GM23338 (cell line): ENCODE measurements around the gene OR4D1. TPM values are rescaled to one million over a fixed set of nuclear protein-coding genes. Genes with fewer than 3 reads are reported as not detected.

Experiments used
- ATAC-seq: fragments of 200-7000 bp; cut with Tn5 transposase; 3 replicates; pipeline ENCODE4 v1.9.1; 2020
- DNase-seq: peaks from one replicate; pipeline ENCODE4 v3.0.0-alpha.2; 2015; ENCODE audit warnings: low spot score
- H2AFZ ChIP-seq: fragments of 200-600 bp; sonication (generic); 2 replicates; pipeline ENCODE4 v1.8.0; 2016; ENCODE audit warnings: antibody characterized with exemption, mild to moderate bottlenecking, moderate library complexity
- H3F3A ChIP-seq: fragments of 200-600 bp; sonication (generic); replicated peaks from 2 replicates; pipeline ENCODE4 v1.8.0; 2017; ENCODE audit warnings: antibody characterized with exemption, mixed run types, low read depth
- H3K27ac ChIP-seq: fragments of 200-600 bp; sonication (generic); 2 replicates; pipeline ENCODE4 v1.6.1; 2016; ENCODE audit warnings: low read depth
- H3K27me3 ChIP-seq: fragments of 200-600 bp; sonication (generic); 2 replicates; pipeline ENCODE4 v1.8.0; 2016; ENCODE audit warnings: mild to moderate bottlenecking, mixed run types, moderate library complexity; ENCODE audit not compliant: insufficient read depth
- H3K36me3 ChIP-seq: fragments of 200-600 bp; sonication (generic); 2 replicates; pipeline ENCODE4 v1.8.0; 2016; ENCODE audit warnings: mild to moderate bottlenecking; ENCODE audit not compliant: insufficient read depth
- H3K4me1 ChIP-seq: fragments of 200-600 bp; sonication (generic); 2 replicates; pipeline ENCODE4 v1.8.0; 2016; ENCODE audit warnings: mild to moderate bottlenecking, moderate library complexity; ENCODE audit not compliant: insufficient read depth
- H3K4me2 ChIP-seq: fragments of 200-600 bp; sonication (generic); 2 replicates; pipeline ENCODE4 v1.7.1; 2017; ENCODE audit warnings: mixed run types
- H3K4me3 ChIP-seq: fragments of 200-600 bp; sonication (generic); 2 replicates; pipeline ENCODE4 v1.6.1; 2016; ENCODE audit warnings: mixed run types
- H3K79me2 ChIP-seq: fragments of 200-600 bp; sonication (generic); replicated peaks from 2 replicates; pipeline ENCODE4 v1.8.0; 2017; ENCODE audit warnings: mild to moderate bottlenecking; ENCODE audit not compliant: insufficient read depth
- H3K9me2 ChIP-seq: fragments of 200-600 bp; sonication (generic); 2 replicates; pipeline ENCODE4 v1.8.0; 2017; ENCODE audit not compliant: insufficient read depth
- H4K20me1 ChIP-seq: fragments of 200-600 bp; sonication (generic); replicated peaks from 2 replicates; pipeline ENCODE4 v1.8.0; 2017; ENCODE audit warnings: mild to moderate bottlenecking; ENCODE audit not compliant: insufficient read depth
- H3K27ac Mint-ChIP-seq: 2 replicates; pipeline ENCODE4 v1.8.0; 2020; ENCODE audit warnings: inconsistent platforms, mild to moderate bottlenecking, moderate library complexity, mixed read lengths
- H3K27me3 Mint-ChIP-seq: 3 replicates; pipeline ENCODE4 v1.8.0; 2022; ENCODE audit warnings: low read depth, mild to moderate bottlenecking, moderate library complexity, mixed read lengths, inconsistent platforms; ENCODE audit not compliant: insufficient read depth, poor library complexity
- H3K36me3 Mint-ChIP-seq: 3 replicates; pipeline ENCODE4 v1.8.0; 2021; ENCODE audit warnings: low read depth, mild to moderate bottlenecking, inconsistent platforms, moderate library complexity, mixed read lengths
- H3K4me1 Mint-ChIP-seq: 3 replicates; pipeline ENCODE4 v1.8.0; 2020; ENCODE audit warnings: mild to moderate bottlenecking, inconsistent platforms, mixed read lengths
- H3K4me3 Mint-ChIP-seq: 3 replicates; pipeline ENCODE4 v1.8.0; 2021; ENCODE audit warnings: moderate library complexity, mild to moderate bottlenecking, inconsistent platforms, mixed read lengths
- H3K9me3 Mint-ChIP-seq: 3 replicates; pipeline ENCODE4 v1.8.0; 2020; ENCODE audit warnings: moderate library complexity, mild to moderate bottlenecking, inconsistent platforms, mixed read lengths
- CREB1 ChIP-seq: fragments of 250-450 bp; sonication (Bioruptor Pico); IDR thresholded peaks from 2 replicates; pipeline ENCODE4 v1.5.0; 2020; ENCODE audit warnings: low read depth, mild to moderate bottlenecking, moderate library complexity
- EZH2 ChIP-seq: fragments of 200-600 bp; sonication (generic); IDR thresholded peaks from one replicate; pipeline ENCODE4 v1.8.0; 2017; ENCODE audit warnings: antibody characterized with exemption, mild to moderate bottlenecking, low read depth; ENCODE audit not compliant: unreplicated experiment
- JUNB ChIP-seq: IDR thresholded peaks from one replicate; pipeline ENCODE4 v1.6.1; 2016; ENCODE audit warnings: antibody characterized with exemption; ENCODE audit not compliant: unreplicated experiment
- NANOG ChIP-seq: IDR thresholded peaks from 2 replicates; pipeline ENCODE4 v1.6.1; 2016; ENCODE audit warnings: antibody characterized with exemption, borderline replicate concordance
- POLR2AphosphoS5 ChIP-seq: IDR thresholded peaks from 2 replicates; pipeline ENCODE4 v1.6.1; 2016; ENCODE audit warnings: antibody characterized with exemption, low read depth
- STAT1 ChIP-seq: IDR thresholded peaks from one replicate; pipeline ENCODE4 v1.6.1; 2016; ENCODE audit warnings: antibody characterized with exemption; ENCODE audit not compliant: unreplicated experiment
- ZNF114 ChIP-seq: fragments of 250-450 bp; sonication (Bioruptor Pico); IDR thresholded peaks from 2 replicates; pipeline ENCODE4 v1.5.0; 2020; ENCODE audit warnings: mild to moderate bottlenecking, moderate library complexity
- ZNF331 ChIP-seq: fragments of 250-450 bp; sonication (Bioruptor Pico); IDR thresholded peaks from 2 replicates; pipeline ENCODE4 v1.5.0; 2020; ENCODE audit warnings: low read depth, mild to moderate bottlenecking, moderate library complexity
- ZNF462 ChIP-seq: fragments of 250-450 bp; sonication (Bioruptor Pico); IDR thresholded peaks from 2 replicates; pipeline ENCODE4 v1.5.0; 2020; ENCODE audit warnings: mild to moderate bottlenecking, moderate library complexity
- polyA plus RNA-seq: library from polyadenylated mRNA; unstranded; fragments of >200 nt; fragmentation: Nextera tagmentation; extraction: Ambion mirVana; gene quantifications from 2 replicates; pipeline ENCODE4 v1.2.1, GENCODE V29; 2016
- total RNA-seq: library from RNA; depleted of rRNA; stranded (reverse); fragments of >200 nt; shearing (Covaris generic); gene quantifications from 2 replicates; pipeline ENCODE4 v1.2.3, GENCODE V29; 2014
- TF ChIP-seq, protein P1 (sequence below): IDR thresholded peaks from one replicate; pipeline ENCODE4 v1.6.1; 2018; ENCODE audit warnings: antibody characterized with exemption; ENCODE audit not compliant: unreplicated experiment

OR4D1 gene
- total and polyA plus RNA-seq, 2 experiments from 2014 or later, result 0.10 to 0.50 TPM

GRCh38 chr17:58113947-58114346 lies 34.2 kb upstream of the OR4D1 start (continued):
- TF ChIP-seq, protein P1, sequence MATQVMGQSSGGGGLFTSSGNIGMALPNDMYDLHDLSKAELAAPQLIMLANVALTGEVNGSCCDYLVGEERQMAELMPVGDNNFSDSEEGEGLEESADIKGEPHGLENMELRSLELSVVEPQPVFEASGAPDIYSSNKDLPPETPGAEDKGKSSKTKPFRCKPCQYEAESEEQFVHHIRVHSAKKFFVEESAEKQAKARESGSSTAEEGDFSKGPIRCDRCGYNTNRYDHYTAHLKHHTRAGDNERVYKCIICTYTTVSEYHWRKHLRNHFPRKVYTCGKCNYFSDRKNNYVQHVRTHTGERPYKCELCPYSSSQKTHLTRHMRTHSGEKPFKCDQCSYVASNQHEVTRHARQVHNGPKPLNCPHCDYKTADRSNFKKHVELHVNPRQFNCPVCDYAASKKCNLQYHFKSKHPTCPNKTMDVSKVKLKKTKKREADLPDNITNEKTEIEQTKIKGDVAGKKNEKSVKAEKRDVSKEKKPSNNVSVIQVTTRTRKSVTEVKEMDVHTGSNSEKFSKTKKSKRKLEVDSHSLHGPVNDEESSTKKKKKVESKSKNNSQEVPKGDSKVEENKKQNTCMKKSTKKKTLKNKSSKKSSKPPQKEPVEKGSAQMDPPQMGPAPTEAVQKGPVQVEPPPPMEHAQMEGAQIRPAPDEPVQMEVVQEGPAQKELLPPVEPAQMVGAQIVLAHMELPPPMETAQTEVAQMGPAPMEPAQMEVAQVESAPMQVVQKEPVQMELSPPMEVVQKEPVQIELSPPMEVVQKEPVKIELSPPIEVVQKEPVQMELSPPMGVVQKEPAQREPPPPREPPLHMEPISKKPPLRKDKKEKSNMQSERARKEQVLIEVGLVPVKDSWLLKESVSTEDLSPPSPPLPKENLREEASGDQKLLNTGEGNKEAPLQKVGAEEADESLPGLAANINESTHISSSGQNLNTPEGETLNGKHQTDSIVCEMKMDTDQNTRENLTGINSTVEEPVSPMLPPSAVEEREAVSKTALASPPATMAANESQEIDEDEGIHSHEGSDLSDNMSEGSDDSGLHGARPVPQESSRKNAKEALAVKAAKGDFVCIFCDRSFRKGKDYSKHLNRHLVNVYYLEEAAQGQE, result no peak
- TF ChIP-seq STAT1, result no peak
- no peak for TF ChIP-seq ZNF331 (CRISPR knock-in tag)
- no peak for TF ChIP-seq JUNB
- no peak for TF ChIP-seq ZNF114 (CRISPR knock-in tag)
- no peak for TF ChIP-seq POLR2AphosphoS5

DNA sequence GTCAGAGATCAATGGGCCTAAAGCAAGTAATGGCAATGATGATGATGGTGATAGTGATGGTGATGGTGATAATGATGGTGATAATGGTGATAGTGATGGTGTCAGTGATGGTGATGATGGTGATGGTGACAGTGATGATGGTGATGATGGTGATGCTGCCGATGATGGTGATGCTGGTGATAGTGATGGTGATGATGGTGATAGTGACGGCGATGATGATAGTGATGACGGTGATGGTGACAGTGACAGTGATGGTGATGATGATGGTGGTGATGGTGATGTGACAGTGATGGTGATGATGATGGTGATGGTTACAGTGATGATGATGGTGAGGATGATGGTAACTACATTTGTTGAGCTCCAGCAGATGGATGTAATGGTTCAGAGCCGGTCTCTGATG lies 30.8 kb upstream of the OR4D1 start:
- H3K9me3 Mint-ChIP-seq, result no peaks in the 10 kb centered on the region
- Histone ChIP-seq H3K4me2 (no peak overlapping the region), H3F3A (no peaks in the 10 kb centered on the region), H3K36me3 (no peaks in the 10 kb centered on the region), H3K27me3 (no peaks in the 10 kb centered on the region), H3K79me2 (no peaks in the 10 kb centered on the region), H3K9me2 (no peaks in the 10 kb centered on the region), H2AFZ (no peak overlapping the region), H3K4me3 (no peak overlapping the region), H3K4me1 (no peaks in the 10 kb centered on the region), H3K27ac (no peak overlapping the region), H4K20me1 (peaks cover 3% of the 10 kb centered on the region)
- peaks cover 5% of the 10 kb centered on the region for H3K27me3 Mint-ChIP-seq
- H3K36me3 Mint-ChIP-seq, result no peaks in the 10 kb centered on the region
- no peak overlapping the region for H3K27ac Mint-ChIP-seq
- DNase-seq, result no peak
- H3K4me1 Mint-ChIP-seq, result no peaks in the 10 kb centered on the region
- TF ChIP-seq ZNF114 (CRISPR knock-in tag) (no peak), JUNB (no peak), EZH2 (no peak), CREB1 (CRISPR knock-in tag) (no peak), STAT1 (no peak)
- H3K4me3 Mint-ChIP-seq, result no peak overlapping the region
- ATAC-seq, result no peak

- no peaks in the 10 kb centered on the region for H3K4me1 ChIP-seq
- H3F3A ChIP-seq, result no peaks in the 10 kb centered on the region
- Mint-ChIP-seq H3K27me3 (peaks cover 4% of the 10 kb centered on the region), H3K9me3 (no peaks in the 10 kb centered on the region), H3K27ac (no peak overlapping the region), H3K36me3 (no peaks in the 10 kb centered on the region), H3K4me1 (no peaks in the 10 kb centered on the region), H3K4me3 (no peak overlapping the region)
- H3K36me3 ChIP-seq, result no peaks in the 10 kb centered on the region
- H3K27ac ChIP-seq, result no peak overlapping the region
- DNase-seq (no peak), ATAC-seq (no peak)
- no peak overlapping the region for H2AFZ ChIP-seq
- H3K9me2 ChIP-seq, result no peaks in the 10 kb centered on the region
- H3K4me3 ChIP-seq, result no peak overlapping the region
- peaks cover 3% of the 10 kb centered on the region for H4K20me1 ChIP-seq
- no peaks in the 10 kb centered on the region for H3K79me2 ChIP-seq
- no peak overlapping the region for H3K4me2 ChIP-seq
- H3K27me3 ChIP-seq, result no peaks in the 10 kb centered on the region
- TF ChIP-seq NANOG (no peak), EZH2 (no peak), ZNF462 (no peak), POLR2AphosphoS5 (no peak), ZNF114 (CRISPR knock-in tag) (no peak)
These were observed 28.7 kb upstream of the OR4D1 start for GRCh38 chr17:58119491-58119890.
